H1 (cell line): Measurements from ENCODE around the gene RPS5. TPM values are rescaled to one million over a fixed set of nuclear protein-coding genes. Genes with fewer than 3 reads are reported as not detected.

Experiments
- ATF3 ChIP-seq: IDR thresholded peaks from 2 replicates; pipeline ENCODE4 v1.6.1; 2011; ENCODE audit warnings: low read depth, mild to moderate bottlenecking, low read length; ENCODE audit not compliant: insufficient read depth
- CBX8 ChIP-seq: fragments of 300-800, 300-1000 bp; sonication (generic); IDR thresholded peaks from 2 replicates; pipeline ENCODE4 v1.7.1; 2016; ENCODE audit warnings: low read depth, low read length, borderline replicate concordance
- CHD2 ChIP-seq: IDR thresholded peaks from 2 replicates; pipeline ENCODE4 v1.6.1; 2012; ENCODE audit warnings: low read length, improper control_type of control experiment
- EP300 ChIP-seq, 2 experiments: IDR thresholded peaks; 1 replicate in 1 of 2; 2 replicates in 1 of 2; pipeline ENCODE4 v1.6.1; 2011 to 2012; ENCODE audit warnings: low read depth in 2 of 2, low read length in 2 of 2, mild to moderate bottlenecking in 2 of 2, borderline replicate concordance in 1 of 2, inconsistent platforms in 1 of 2, moderate library complexity in 1 of 2
- GTF2F1 ChIP-seq: IDR thresholded peaks from 2 replicates; pipeline ENCODE4 v1.6.1; 2012; ENCODE audit warnings: low read depth, low read length, improper control_type of control experiment, borderline replicate concordance
- HDAC2 ChIP-seq, 2 experiments: fragments of 300-600 bp in 1 of 2; sonication (generic) in 1 of 2; IDR thresholded peaks; 2 replicates each; pipeline ENCODE4 v1.6.1; 2011 to 2012; ENCODE audit warnings: low read depth in 2 of 2, low read length in 2 of 2, mild to moderate bottlenecking in 2 of 2, moderate library complexity in 2 of 2, borderline replicate concordance in 1 of 2, inconsistent platforms in 1 of 2
- JUND ChIP-seq: IDR thresholded peaks from 2 replicates; pipeline ENCODE4 v1.6.1; 2011; ENCODE audit warnings: mild to moderate bottlenecking, improper control_type of control experiment, low read length
- KDM1A ChIP-seq: fragments of 200-600, 300-600 bp; sonication (generic); IDR thresholded peaks from 2 replicates; pipeline ENCODE4 v1.7.1; 2016; ENCODE audit warnings: mild to moderate bottlenecking, low read length, borderline replicate concordance
- MAFK ChIP-seq: IDR thresholded peaks from 2 replicates; pipeline ENCODE4 v1.6.1; 2012; ENCODE audit warnings: low read depth, mild to moderate bottlenecking, improper control_type of control experiment, low read length
- PHF8 ChIP-seq: fragments of 200-600 bp; sonication (generic); conservative IDR thresholded peaks from 2 replicates; pipeline ENCODE4 v1.7.1; 2012; ENCODE audit warnings: low read depth, mild to moderate bottlenecking, inconsistent platforms, low read length, moderate library complexity
- polyA plus RNA-seq, 7 experiments: library from polyadenylated mRNA; depleted of rRNA in 3 of 7; stranded (reverse) in 5 of 7; unstranded in 2 of 7; fragments of >200 nt in 5 of 7; fragments of 200-250 nt in 2 of 7; gene quantifications; 1 replicate in 5 of 7; 2 replicates in 1 of 7; 4 replicates in 1 of 7; pipeline versions ENCODE4 v1.2.1 to v1.2.3, GENCODE V29; 2011 to 2013; ENCODE audit warnings: missing spikeins in 2 of 7, mixed read lengths in 2 of 7
- total RNA-seq: library from RNA; stranded (reverse); fragmentation: NEBNext Ultra II Directional; extraction: Animal tissue kit (Norgen Biotek cat#: 25700); gene quantifications from 2 replicates; pipeline ENCODE4 v1.2.1, GENCODE V29; 2021
- TF ChIP-seq, protein P1 (sequence below): IDR thresholded peaks from 2 replicates; pipeline ENCODE4 v1.6.1; 2012; ENCODE audit warnings: low read length, inconsistent platforms

RPS5 gene
- total and polyA plus RNA-seq, 2 of the 8 experiments (the other 6 are each of a cell fraction or from before 2014, with no cell fraction given): 1,557 to 5,731 TPM

DNA sequence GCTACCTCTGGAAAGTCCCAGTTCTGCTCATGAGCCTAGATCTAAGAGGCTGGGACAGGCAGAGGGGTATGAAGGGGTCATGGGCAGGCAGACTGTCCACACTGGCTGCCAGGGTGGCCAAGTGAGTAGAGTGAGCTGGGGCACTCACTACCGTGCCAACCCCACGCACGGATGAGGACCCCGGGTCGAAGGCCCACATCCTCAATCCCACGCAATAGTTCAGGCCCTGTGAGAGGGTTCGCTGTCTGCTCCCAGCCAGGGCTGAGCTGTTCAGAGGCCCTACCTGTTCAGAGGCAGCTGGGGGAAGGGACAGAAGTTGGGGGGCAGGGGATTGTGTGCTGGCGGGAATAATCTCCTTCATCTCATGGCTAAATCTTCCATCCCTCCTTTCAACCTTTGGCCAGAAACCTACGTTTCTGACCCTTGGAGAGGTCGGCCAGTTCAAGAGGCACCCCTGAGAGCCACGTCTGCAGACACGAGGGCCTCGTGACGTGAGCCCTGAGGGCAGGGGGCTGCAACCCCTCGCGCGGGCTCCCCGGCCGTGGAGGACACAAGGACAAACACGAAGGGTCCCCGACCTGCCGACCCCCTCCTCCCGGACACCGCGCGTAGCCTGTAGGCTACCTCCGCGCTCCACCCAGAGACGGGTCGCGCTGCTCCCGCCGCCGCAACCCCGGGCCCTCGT lies 1.0 kb upstream of the RPS5 start (continued):
- TF ChIP-seq JUND (no peak), MAFK (no peak), KDM1A (no peak), PHF8 (no peak), HDAC2 (IDR thresholded peaks at IDR 0.05; ENCODE audit: borderline replicate concordance in 1 of 2, low read depth in 2 of 2, low read length in 2 of 2) (no peak), EP300 (IDR thresholded peaks at IDR 0.05; ENCODE audit: borderline replicate concordance in 1 of 2, low read depth in 2 of 2, low read length in 2 of 2) (no peak), GTF2F1 (no peak), ATF3 (no peak), CHD2 (no peak), CBX8 (no peak)
- TF ChIP-seq, protein P1, sequence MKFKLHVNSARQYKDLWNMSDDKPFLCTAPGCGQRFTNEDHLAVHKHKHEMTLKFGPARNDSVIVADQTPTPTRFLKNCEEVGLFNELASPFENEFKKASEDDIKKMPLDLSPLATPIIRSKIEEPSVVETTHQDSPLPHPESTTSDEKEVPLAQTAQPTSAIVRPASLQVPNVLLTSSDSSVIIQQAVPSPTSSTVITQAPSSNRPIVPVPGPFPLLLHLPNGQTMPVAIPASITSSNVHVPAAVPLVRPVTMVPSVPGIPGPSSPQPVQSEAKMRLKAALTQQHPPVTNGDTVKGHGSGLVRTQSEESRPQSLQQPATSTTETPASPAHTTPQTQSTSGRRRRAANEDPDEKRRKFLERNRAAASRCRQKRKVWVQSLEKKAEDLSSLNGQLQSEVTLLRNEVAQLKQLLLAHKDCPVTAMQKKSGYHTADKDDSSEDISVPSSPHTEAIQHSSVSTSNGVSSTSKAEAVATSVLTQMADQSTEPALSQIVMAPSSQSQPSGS: no peak
